ENCODE results near the gene ZNF800.

Gene ZNF800

GRCh38 chr7:127367679-127368078 is 24.8 kb downstream of the ZNF800 start:
- no peak for DNase-seq (ENCODE audit: low spot score)
- in situ Hi-C loops (cut with MboI; ENCODE audit: low sequenced_read_pairs, unreplicated experiment), result no loop called here
- no peak for TF ChIP-seq CTCF (IDR thresholded peaks at IDR 0.05; ENCODE audit: borderline replicate concordance, control extremely low read depth, extremely low read depth, insufficient read depth, missing control alignments)

- in situ Hi-C loops (cut with MboI; ENCODE audit: low sequenced_read_pairs, unreplicated experiment), result no loop called here
- no peak for DNase-seq (ENCODE audit: low spot score)
- TF ChIP-seq CTCF (IDR thresholded peaks at IDR 0.05; ENCODE audit: borderline replicate concordance, control extremely low read depth, extremely low read depth, insufficient read depth, missing control alignments), result no peak
Observed at GRCh38 chr7:127366680-127367079, 25.8 kb downstream of the ZNF800 start.

GRCh38 chr7:127365957-127366315 is 26.6 kb downstream of the ZNF800 start:
- DNase-seq (ENCODE audit: low spot score), result no peak
- in situ Hi-C loops (cut with MboI; ENCODE audit: low sequenced_read_pairs, unreplicated experiment), result no loop called here
- no peak for TF ChIP-seq CTCF (IDR thresholded peaks at IDR 0.05; ENCODE audit: borderline replicate concordance, control extremely low read depth, extremely low read depth, insufficient read depth, missing control alignments)

GRCh38 chr7:127365164-127365956 is 27.1 kb downstream of the ZNF800 start:
- in situ Hi-C loops (cut with MboI; ENCODE audit: low sequenced_read_pairs, unreplicated experiment), result no loop called here
- no peak for TF ChIP-seq CTCF (IDR thresholded peaks at IDR 0.05; ENCODE audit: borderline replicate concordance, control extremely low read depth, extremely low read depth, insufficient read depth, missing control alignments)
- DNase-seq (ENCODE audit: low spot score), result no peak

GRCh38 chr7:127362364-127363027 is 30.0 kb downstream of the ZNF800 start:
- no peak for DNase-seq (ENCODE audit: low spot score)
- no peak for TF ChIP-seq CTCF (IDR thresholded peaks at IDR 0.05; ENCODE audit: borderline replicate concordance, control extremely low read depth, extremely low read depth, insufficient read depth, missing control alignments)
- in situ Hi-C loops (cut with MboI; ENCODE audit: low sequenced_read_pairs, unreplicated experiment), result no loop called here

- no peak for DNase-seq (ENCODE audit: low spot score)
- TF ChIP-seq CTCF (IDR thresholded peaks at IDR 0.05; ENCODE audit: borderline replicate concordance, control extremely low read depth, extremely low read depth, insufficient read depth, missing control alignments), result no peak
- in situ Hi-C loops (cut with MboI; ENCODE audit: low sequenced_read_pairs, unreplicated experiment), result no loop called here
Observed at GRCh38 chr7:127361736-127362135, 30.8 kb downstream of the ZNF800 start.

All from GM13976 (cell line).